ENCODE results near the gene ID4. TPM values are rescaled to one million over a fixed set of nuclear protein-coding genes. Genes with fewer than 3 reads are reported as not detected.
A peak's percentile ranks its signal among the peaks of the same experiment; 100 is the strongest.

ID4 gene
- total RNA-seq, 1 experiment from 2014 or later = 0.10 TPM

DNA sequence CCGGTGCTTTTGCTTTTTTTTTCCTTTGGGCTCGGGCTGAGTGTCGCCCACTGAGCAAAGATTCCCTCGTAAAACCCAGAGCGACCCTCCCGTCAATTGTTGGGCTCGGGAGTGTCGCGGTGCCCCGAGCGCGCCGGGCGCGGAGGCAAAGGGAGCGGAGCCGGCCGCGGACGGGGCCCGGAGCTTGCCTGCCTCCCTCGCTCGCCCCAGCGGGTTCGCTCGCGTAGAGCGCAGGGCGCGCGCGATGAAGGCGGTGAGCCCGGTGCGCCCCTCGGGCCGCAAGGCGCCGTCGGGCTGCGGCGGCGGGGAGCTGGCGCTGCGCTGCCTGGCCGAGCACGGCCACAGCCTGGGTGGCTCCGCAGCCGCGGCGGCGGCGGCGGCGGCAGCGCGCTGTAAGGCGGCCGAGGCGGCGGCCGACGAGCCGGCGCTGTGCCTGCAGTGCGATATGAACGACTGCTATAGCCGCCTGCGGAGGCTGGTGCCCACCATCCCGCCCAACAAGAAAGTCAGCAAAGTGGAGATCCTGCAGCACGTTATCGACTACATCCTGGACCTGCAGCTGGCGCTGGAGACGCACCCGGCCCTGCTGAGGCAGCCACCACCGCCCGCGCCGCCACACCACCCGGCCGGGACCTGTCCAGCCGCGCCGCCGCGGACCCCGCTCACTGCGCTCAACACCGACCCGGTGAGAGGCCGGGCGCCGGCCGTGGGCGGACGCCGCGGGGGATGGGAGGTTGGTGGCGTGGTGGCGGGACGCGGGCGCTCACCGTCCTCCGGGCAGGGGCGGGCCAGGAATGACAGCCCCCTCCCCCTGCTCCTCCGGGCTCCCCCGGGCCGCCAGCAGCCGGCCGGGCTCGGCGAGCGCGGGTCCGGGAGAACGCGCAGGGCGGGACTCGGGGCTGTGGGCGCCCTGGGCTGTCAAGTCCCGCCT, 606 bp downstream of the ID4 start:
- Histone ChIP-seq H3K4me1 (ENCODE audit: control insufficient read depth in 1 of 2, insufficient read depth in 2 of 2, low read length in 2 of 2) (peaks cover 11 to 24% of the 10 kb centered on the region in 2 experiments; a peak in 3 of 4 replicates), H3K9me2 (ENCODE audit: insufficient read depth) (no peaks in the 10 kb centered on the region), H3K36me3 (ENCODE audit: control insufficient read depth in 1 of 2, insufficient read depth in 2 of 2, low read length in 2 of 2) (no peaks in the 10 kb centered on the region), H3K4me2 (ENCODE audit: low read length) (peak overlapping the region; percentile 95), H4K20me1 (ENCODE audit: insufficient read depth) (no peaks in the 10 kb centered on the region), H3K79me2 (ENCODE audit: insufficient read depth, low read length) (no peaks in the 10 kb centered on the region), H3K9me3 (ENCODE audit: control insufficient read depth in 1 of 2, insufficient read depth in 1 of 2, low read depth in 1 of 2, low read length in 2 of 2) (no peaks in the 10 kb centered on the region), H3K27ac (ENCODE audit: low read depth, low read length) (peak overlapping the region; percentile 76), H3K27me3 (ENCODE audit: insufficient read depth, low read length) (peaks cover 5% of the 10 kb centered on the region; the same call in 1 of the 2 replicates), H3K4me3 (replicated peaks in 1 of 2; ENCODE audit: low read depth in 1 of 2, low read length in 2 of 2) (peak overlapping the region; percentile 65 to 77), H3K9ac (ENCODE audit: low read length) (peak overlapping the region; percentile 62), H2AFZ (ENCODE audit: low read depth, low read length, poor library complexity, severe bottlenecking) (peak overlapping the region; percentile 95)
- no peak for TF ChIP-seq CEBPB (IDR thresholded peaks at IDR 0.05; ENCODE audit: low read depth)
- TF ChIP-seq ZFX (IDR thresholded peaks at IDR 0.05) = no peak
- peak; percentile 35; the same call in 1 of the 2 replicates for TF ChIP-seq EGR1 (IDR thresholded peaks at IDR 0.05; ENCODE audit: low read depth)
- intact Hi-C loops (cut with micrococcal nuclease) = no loop called here
- ChIA-PET RAD21 (ENCODE audit: low non-redundant PET in 1 of 2, low total read pairs in 2 of 2, uncharacterized antibody in 2 of 2, unreplicated experiment in 2 of 2) (no interaction called here), POLR2A (no interaction called here), CTCF (no interaction called here)
- BruUV-seq (replicated peaks) = no TSS peak
- ATAC-seq = peak; percentile 63
- DNase-seq (ENCODE audit: low read depth, low spot score) = no peak

- Histone ChIP-seq H3K79me2 (ENCODE audit: insufficient read depth, low read length) (no peaks in the 10 kb centered on the region), H3K9me3 (ENCODE audit: control insufficient read depth in 1 of 2, insufficient read depth in 1 of 2, low read depth in 1 of 2, low read length in 2 of 2) (no peaks in the 10 kb centered on the region), H2AFZ (ENCODE audit: low read depth, low read length, poor library complexity, severe bottlenecking) (peak overlapping the region; percentile 95), H3K9ac (ENCODE audit: low read length) (peak overlapping the region; percentile 62), H3K4me3 (replicated peaks in 1 of 2; ENCODE audit: low read depth in 1 of 2, low read length in 2 of 2) (peak overlapping the region; percentile 65 to 77), H3K9me2 (ENCODE audit: insufficient read depth) (no peaks in the 10 kb centered on the region), H4K20me1 (ENCODE audit: insufficient read depth) (no peaks in the 10 kb centered on the region), H3K4me2 (ENCODE audit: low read length) (peak overlapping the region; percentile 95), H3K27ac (ENCODE audit: low read depth, low read length) (peak overlapping the region; percentile 76), H3K4me1 (ENCODE audit: control insufficient read depth in 1 of 2, insufficient read depth in 2 of 2, low read length in 2 of 2) (peaks cover 11 to 24% of the 10 kb centered on the region in 2 experiments; a peak in 3 of 4 replicates), H3K36me3 (ENCODE audit: control insufficient read depth in 1 of 2, insufficient read depth in 2 of 2, low read length in 2 of 2) (no peaks in the 10 kb centered on the region), H3K27me3 (ENCODE audit: insufficient read depth, low read length) (peaks cover 5% of the 10 kb centered on the region; the same call in 1 of the 2 replicates)
- POLR2A ChIA-PET = no interaction called here
- RAD21 ChIA-PET (ENCODE audit: low non-redundant PET in 1 of 2, low total read pairs in 2 of 2, uncharacterized antibody in 2 of 2, unreplicated experiment in 2 of 2) = no interaction called here
- DNase-seq (ENCODE audit: low read depth, low spot score) (peak; percentile 33), ATAC-seq (peak; percentile 81)
- TF ChIP-seq JUND (IDR thresholded peaks at IDR 0.05) (no peak), YY1 (IDR thresholded peaks at IDR 0.05; ENCODE audit: extremely low read depth, insufficient replicate concordance, low read depth, low read length) (no peak), POLR2AphosphoS5 (IDR thresholded peaks at IDR 0.05; ENCODE audit: low read depth, low read length) (peak; percentile 41; the same call in 1 of the 2 replicates), CEBPB (IDR thresholded peaks at IDR 0.05; ENCODE audit: low read depth) (no peak), ELF1 (IDR thresholded peaks at IDR 0.05; ENCODE audit: borderline replicate concordance, low read depth) (no peak), ZFX (IDR thresholded peaks at IDR 0.05) (no peak), SIN3A (IDR thresholded peaks at IDR 0.05; ENCODE audit: low read depth) (peak; percentile 22; the same call in 1 of the 2 replicates), MAX (IDR thresholded peaks at IDR 0.05) (no peak; the same call in 1 of the 2 replicates), EZH2phosphoT487 (IDR thresholded peaks at IDR 0.05; ENCODE audit: borderline replicate concordance) (no peak), FOSL1 (IDR thresholded peaks at IDR 0.05; ENCODE audit: low read depth) (no peak)
- TF ChIP-seq, protein P1, sequence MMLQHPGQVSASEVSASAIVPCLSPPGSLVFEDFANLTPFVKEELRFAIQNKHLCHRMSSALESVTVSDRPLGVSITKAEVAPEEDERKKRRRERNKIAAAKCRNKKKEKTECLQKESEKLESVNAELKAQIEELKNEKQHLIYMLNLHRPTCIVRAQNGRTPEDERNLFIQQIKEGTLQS (IDR thresholded peaks at IDR 0.05) = no peak
- BruUV-seq (replicated peaks) = no TSS peak
- CTCF ChIA-PET = interaction anchor here (1.4 kb wide), 1 partner anchor 814 kb away, joined by 3 read pairs; no protein-coding TSS in a partner anchor
- intact Hi-C loops (cut with micrococcal nuclease) = no loop called here
Observed at GRCh38 chr6:19838442-19839236, 1.5 kb downstream of the ID4 start.

Measured in HCT116 (cell line).